Naive thymus-derived CD8-positive, alpha-beta T cell (primary cell): ENCODE data around the gene VKORC1. TPM values are rescaled to one million over a fixed set of nuclear protein-coding genes. Genes with fewer than 3 reads are reported as not detected.

Experiments
- ATAC-seq, 2 donors: fragments of 150-1000 bp; cut with Tn5 transposase in 1 of 2; sonication (Bioruptor Pico), chemical (Tn5 transposase) in 1 of 2; 1 replicate in 1 of 2; 2 replicates in 1 of 2; pipeline ENCODE4 v1.10.0; 2021; ENCODE audit warnings: mild to moderate bottlenecking in 2 of 2, moderate library complexity in 2 of 2
- POLR2A ChIA-PET: fragments of 350-600 bp; sonication (Branson Sonifier 250); formaldehyde crosslinking; loops from one replicate; lab custom pipeline; 2021; ENCODE audit warnings: antibody characterized with exemption; lab: Charles Lee
- DNase-seq, 10 donors: peaks; one replicate each; pipeline versions ENCODE4 v3.0.0 to v3.0.0-alpha.2; 2020 to 2022
- H3K27ac Mint-ChIP-seq, 10 donors: one replicate each; pipeline ENCODE4 v1.8.0; 2020 to 2022; ENCODE audit warnings: mild to moderate bottlenecking in 10 of 10, mixed read lengths in 10 of 10, moderate library complexity in 4 of 10, inconsistent platforms in 1 of 10
- H3K27me3 Mint-ChIP-seq, 5 donors: one replicate each; pipeline ENCODE4 v1.8.0; 2021 to 2022; ENCODE audit warnings: mixed read lengths in 5 of 5
- H3K36me3 Mint-ChIP-seq, 3 donors: one replicate each; pipeline ENCODE4 v1.8.0; 2020 to 2022; ENCODE audit warnings: mixed read lengths in 3 of 3, mild to moderate bottlenecking in 2 of 3, inconsistent platforms in 1 of 3
- H3K4me1 Mint-ChIP-seq, 4 donors: one replicate each; pipeline ENCODE4 v1.8.0; 2021 to 2022; ENCODE audit warnings: mixed read lengths in 4 of 4
- H3K4me3 Mint-ChIP-seq, 10 donors: one replicate each; pipeline ENCODE4 v1.8.0; 2020 to 2022; ENCODE audit warnings: mild to moderate bottlenecking in 10 of 10, mixed read lengths in 10 of 10, moderate library complexity in 6 of 10, inconsistent platforms in 1 of 10
- H3K9me3 Mint-ChIP-seq, 9 donors: one replicate each; pipeline ENCODE4 v1.8.0; 2020 to 2022; ENCODE audit warnings: mixed read lengths in 9 of 9, mild to moderate bottlenecking in 3 of 9, inconsistent platforms in 1 of 9, moderate library complexity in 1 of 9
- polyA plus RNA-seq, 3 donors: library from polyadenylated mRNA; unstranded; fragments of 300-500 nt; fragmentation: Illumina TruSeq; gene quantifications; one replicate each; pipeline ENCODE4 v1.2.3, GENCODE V29; 2021
- total RNA-seq, 8 experiments: library from RNA in 2 of 8; stranded (reverse) in 2 of 8; gene quantifications; one replicate each; pipeline ENCODE4 v1.2.3 and lab custom pipeline; 2021 to 2026

VKORC1 gene
- total and polyA plus RNA-seq, 5 experiments from 2014 or later: 42.0 to 109 (median 98.2) TPM

DNA sequence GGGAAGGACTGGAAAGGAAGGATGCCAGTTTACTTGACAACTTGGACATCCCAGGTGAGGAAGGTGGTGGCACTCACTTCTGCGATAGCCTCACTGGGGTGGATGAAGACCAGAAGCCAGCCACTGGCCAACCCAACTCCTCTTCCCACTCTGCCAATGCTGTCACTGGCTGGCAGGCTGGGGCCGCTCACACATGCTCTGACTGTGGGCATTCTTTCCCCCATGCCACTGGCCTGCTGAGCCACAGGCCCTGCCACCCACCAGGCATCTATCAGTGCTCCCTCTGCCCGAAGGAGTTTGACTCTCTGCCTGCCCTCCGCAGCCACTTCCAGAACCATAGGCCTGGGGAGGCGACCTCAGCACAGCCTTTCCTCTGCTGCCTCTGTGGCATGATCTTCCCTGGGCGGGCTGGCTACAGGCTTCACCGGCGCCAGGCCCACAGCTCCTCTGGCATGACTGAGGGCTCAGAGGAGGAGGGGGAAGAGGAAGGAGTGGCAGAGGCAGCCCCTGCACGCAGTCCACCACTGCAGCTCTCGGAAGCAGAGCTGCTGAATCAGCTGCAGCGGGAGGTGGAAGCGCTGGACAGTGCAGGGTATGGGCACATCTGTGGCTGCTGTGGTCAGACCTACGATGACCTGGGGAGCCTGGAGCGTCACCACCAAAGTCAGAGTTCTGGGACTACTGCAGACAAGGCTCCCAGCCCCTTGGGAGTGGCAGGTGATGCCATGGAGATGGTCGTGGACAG lies 15.8 kb downstream of the VKORC1 start:
- no peaks in the 10 kb centered on the region for H3K9me3 Mint-ChIP-seq
- H3K27ac Mint-ChIP-seq: peak overlapping the region in 1 of 10 donors; percentile 72
- H3K27me3 Mint-ChIP-seq: no peaks in the 10 kb centered on the region
- POLR2A ChIA-PET: no interaction called here
- H3K36me3 Mint-ChIP-seq: peaks cover 0 to 55% (median 9%) of the 10 kb centered on the region in 3 donors
- DNase-seq: peak in 1 of 10 donors; percentile 22
- H3K4me3 Mint-ChIP-seq: no peak overlapping the region
- H3K4me1 Mint-ChIP-seq: peaks cover 11 to 58% (median 46%) of the 10 kb centered on the region in 4 donors
- no peak for ATAC-seq

DNA sequence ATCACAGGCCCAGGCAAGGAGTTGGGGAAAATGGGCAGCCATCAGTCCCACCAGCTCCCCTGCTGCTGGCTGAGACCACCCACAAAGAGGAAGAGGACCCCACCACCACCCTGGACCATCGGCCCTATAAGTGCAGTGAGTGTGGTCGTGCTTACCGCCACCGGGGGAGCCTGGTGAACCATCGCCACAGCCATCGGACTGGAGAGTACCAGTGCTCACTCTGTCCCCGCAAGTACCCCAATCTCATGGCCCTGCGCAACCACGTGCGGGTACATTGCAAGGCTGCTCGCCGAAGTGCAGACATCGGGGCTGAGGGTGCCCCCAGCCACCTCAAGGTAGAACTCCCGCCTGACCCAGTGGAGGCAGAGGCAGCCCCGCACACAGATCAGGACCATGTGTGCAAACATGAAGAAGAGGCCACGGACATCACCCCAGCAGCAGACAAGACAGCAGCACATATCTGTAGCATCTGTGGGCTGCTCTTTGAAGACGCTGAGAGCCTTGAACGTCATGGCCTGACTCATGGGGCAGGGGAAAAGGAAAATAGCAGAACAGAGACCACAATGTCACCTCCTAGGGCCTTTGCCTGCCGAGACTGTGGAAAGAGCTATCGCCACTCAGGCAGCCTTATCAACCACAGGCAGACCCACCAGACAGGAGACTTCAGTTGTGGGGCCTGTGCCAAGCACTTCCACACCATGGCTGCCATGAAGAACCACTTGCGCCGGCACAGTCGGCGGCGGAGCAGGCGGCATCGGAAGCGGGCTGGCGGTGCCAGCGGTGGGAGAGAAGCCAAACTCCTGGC lies 16.8 kb downstream of the VKORC1 start:
- H3K4me3 Mint-ChIP-seq: peak overlapping the region in 2 of 10 donors; percentile 36 to 54
- H3K27me3 Mint-ChIP-seq: no peaks in the 10 kb centered on the region
- peaks cover 0 to 49% (median 9%) of the 10 kb centered on the region in 3 donors for H3K36me3 Mint-ChIP-seq
- H3K4me1 Mint-ChIP-seq: peaks cover 13 to 60% (median 46%) of the 10 kb centered on the region in 4 donors
- ATAC-seq (no peak), DNase-seq (peak in 1 of 10 donors; percentile 31)
- POLR2A ChIA-PET: no interaction called here
- H3K9me3 Mint-ChIP-seq: no peaks in the 10 kb centered on the region
- peak overlapping the region in 3 of 10 donors; percentile 20 to 72 (median 53) for H3K27ac Mint-ChIP-seq

DNA sequence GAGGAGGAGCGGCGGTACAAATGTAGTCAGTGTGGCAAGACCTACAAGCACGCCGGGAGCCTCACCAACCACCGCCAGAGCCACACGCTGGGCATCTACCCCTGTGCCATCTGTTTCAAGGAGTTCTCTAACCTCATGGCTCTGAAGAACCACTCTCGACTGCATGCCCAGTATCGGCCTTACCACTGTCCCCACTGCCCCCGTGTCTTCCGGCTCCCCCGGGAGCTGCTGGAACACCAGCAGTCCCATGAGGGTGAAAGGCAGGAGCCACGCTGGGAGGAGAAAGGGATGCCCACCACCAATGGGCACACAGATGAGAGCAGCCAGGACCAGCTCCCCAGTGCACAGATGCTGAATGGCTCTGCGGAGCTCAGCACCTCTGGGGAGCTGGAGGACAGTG lies 17.6 kb downstream of the VKORC1 start:
- H3K4me3 Mint-ChIP-seq: no peak overlapping the region
- DNase-seq (peak in 1 of 10 donors; percentile 43), ATAC-seq (no peak)
- peak overlapping the region in 1 of 10 donors; percentile 56 for H3K27ac Mint-ChIP-seq
- no peaks in the 10 kb centered on the region for H3K9me3 Mint-ChIP-seq
- peaks cover 0 to 43% (median 9%) of the 10 kb centered on the region in 3 donors for H3K36me3 Mint-ChIP-seq
- POLR2A ChIA-PET: no interaction called here
- peaks cover 17 to 62% (median 49%) of the 10 kb centered on the region in 4 donors for H3K4me1 Mint-ChIP-seq
- H3K27me3 Mint-ChIP-seq: no peaks in the 10 kb centered on the region

DNA sequence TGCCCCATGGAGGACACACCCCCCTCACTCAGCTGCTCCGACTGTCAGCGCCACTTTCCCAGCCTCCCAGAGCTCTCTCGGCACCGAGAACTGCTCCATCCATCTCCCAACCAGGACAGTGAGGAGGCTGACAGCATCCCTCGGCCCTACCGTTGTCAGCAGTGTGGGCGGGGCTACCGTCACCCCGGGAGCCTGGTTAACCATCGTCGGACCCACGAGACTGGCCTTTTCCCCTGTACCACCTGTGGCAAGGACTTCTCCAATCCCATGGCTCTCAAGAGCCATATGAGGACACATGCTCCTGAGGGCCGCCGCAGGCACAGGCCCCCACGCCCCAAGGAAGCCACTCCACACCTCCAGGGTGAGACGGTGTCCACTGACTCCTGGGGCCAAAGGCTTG lies 18.3 kb downstream of the VKORC1 start:
- no peaks in the 10 kb centered on the region for H3K27me3 Mint-ChIP-seq
- peaks cover 21 to 61% (median 53%) of the 10 kb centered on the region in 4 donors for H3K4me1 Mint-ChIP-seq
- ATAC-seq (no peak), DNase-seq (peak in 1 of 10 donors; percentile 52)
- H3K27ac Mint-ChIP-seq: peak overlapping the region in 6 of 10 donors; percentile 85 to 99 (median 96)
- POLR2A ChIA-PET: interaction anchor here (0.6 to 1.3 kb wide), 3 partner anchors 41 to 104 kb away, joined by 3 to 4 read pairs (median 4); partner anchors contain the start of genes FUS and KAT8
- peak overlapping the region in 6 of 10 donors; percentile 13 to 92 (median 54) for H3K4me3 Mint-ChIP-seq
- peaks cover 0 to 42% (median 9%) of the 10 kb centered on the region in 3 donors for H3K36me3 Mint-ChIP-seq
- no peaks in the 10 kb centered on the region for H3K9me3 Mint-ChIP-seq

DNA sequence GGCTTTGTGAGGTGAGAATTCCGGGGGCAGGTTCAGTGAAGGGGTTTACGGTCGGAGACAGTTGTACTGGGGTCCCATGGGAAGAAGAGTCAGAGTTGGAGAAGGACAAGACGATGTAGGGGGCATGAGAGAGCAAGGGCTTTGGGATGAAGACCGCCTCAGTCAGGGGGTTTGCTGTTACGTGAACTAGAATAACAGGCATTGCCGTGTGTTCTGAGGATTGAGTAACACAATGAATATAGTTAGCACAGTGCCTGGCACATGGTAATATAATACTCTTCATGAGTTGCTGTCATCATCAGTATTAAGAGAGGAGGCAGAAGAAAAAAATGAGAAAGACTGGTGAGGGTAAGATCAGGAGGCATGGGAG lies 19.8 kb downstream of the VKORC1 start:
- DNase-seq: no peak
- POLR2A ChIA-PET: interaction anchor here (1.2 to 3.2 kb wide), 14 partner anchors 11 to 795 kb away, joined by 3 to 45 read pairs (median 15); partner anchors contain the start of genes ARMC5, FUS, KAT8 and ORAI3
- H3K27me3 Mint-ChIP-seq: no peaks in the 10 kb centered on the region
- peak overlapping the region; percentile 90 to 99 (median 96) for H3K27ac Mint-ChIP-seq
- H3K4me3 Mint-ChIP-seq: peak overlapping the region; percentile 81 to 96 (median 92)
- peaks cover 21 to 54% (median 46%) of the 10 kb centered on the region in 4 donors for H3K4me1 Mint-ChIP-seq
- no peaks in the 10 kb centered on the region for H3K9me3 Mint-ChIP-seq
- H3K36me3 Mint-ChIP-seq: peaks cover 0 to 33% (median 9%) of the 10 kb centered on the region in 3 donors
- ATAC-seq: no peak

DNA sequence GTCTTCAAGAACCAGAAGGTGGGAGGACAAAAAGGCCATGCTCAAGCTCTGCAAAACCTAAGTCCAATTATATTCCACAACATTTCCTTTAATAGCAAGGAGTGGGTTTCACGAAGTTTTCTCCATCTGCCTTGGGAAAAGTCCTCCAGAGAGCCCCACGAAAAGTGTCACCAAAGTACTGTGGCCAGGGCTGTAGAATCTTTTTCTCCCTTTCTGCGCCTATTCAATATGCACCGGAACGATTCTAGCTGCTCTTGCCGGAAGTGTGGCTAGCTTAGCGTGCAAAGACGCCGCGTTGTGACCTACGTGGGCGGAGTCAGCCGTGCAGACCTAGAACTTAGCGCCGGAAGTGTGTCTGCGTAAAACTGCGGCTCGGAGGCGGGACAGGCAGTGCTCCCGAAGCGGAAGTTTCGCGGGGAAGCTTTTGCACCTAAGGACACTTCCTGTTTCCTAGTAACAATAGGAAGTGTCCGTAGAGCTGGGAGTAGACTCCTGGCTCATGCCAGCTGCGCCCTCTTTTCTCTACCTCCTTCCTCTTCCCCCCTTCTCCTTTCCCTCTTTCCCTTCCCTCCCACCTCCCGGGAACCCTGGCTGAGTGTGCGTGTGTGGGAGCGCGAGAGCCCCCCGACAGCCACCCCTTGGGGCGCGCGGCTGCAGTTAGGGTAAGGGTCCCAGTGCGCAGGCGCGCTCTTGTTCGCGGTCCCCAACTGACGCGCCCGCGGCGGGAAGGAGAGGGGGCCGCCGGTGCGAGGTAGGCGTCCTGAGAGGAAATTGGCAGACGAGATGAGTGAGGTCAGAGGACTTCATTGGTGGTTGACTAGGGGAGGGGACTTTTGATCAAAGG lies 20.4 kb downstream of the VKORC1 start, which contains the start of the genes ZNF646 and ZNF668:
Gene ZNF646 (plus strand): TSS at position 453 of the 844 bp plus-strand sequence. CDS start 1,903 bp downstream, outside the sequence.
Gene ZNF668 (minus strand): TSS at position 271 of the 844 bp plus-strand sequence. CDS start 9,781 bp downstream, outside the sequence.
- DNase-seq: peak; percentile 90 to 99 (median 98)
- ATAC-seq: peak; percentile 80 to 84
- peaks cover 21 to 52% (median 45%) of the 10 kb centered on the region in 4 donors for H3K4me1 Mint-ChIP-seq
- H3K27ac Mint-ChIP-seq: peak within 1 kb of the TSS; percentile 90 to 99 (median 96)
- peak within 1 kb of the TSS; percentile 81 to 97 (median 96) for H3K4me3 Mint-ChIP-seq
- no peaks in the 10 kb centered on the region for H3K27me3 Mint-ChIP-seq
- POLR2A ChIA-PET: interaction anchor here (0.5 to 3.2 kb wide), 28 partner anchors 10 to 795 kb away, joined by 3 to 45 read pairs (median 4); partner anchors contain the start of genes ARMC5, FUS, HSD3B7 and KAT8
- no peaks in the 10 kb centered on the region for H3K9me3 Mint-ChIP-seq
- H3K36me3 Mint-ChIP-seq: peaks cover 0 to 27% (median 9%) of the 10 kb centered on the region in 3 donors

DNA sequence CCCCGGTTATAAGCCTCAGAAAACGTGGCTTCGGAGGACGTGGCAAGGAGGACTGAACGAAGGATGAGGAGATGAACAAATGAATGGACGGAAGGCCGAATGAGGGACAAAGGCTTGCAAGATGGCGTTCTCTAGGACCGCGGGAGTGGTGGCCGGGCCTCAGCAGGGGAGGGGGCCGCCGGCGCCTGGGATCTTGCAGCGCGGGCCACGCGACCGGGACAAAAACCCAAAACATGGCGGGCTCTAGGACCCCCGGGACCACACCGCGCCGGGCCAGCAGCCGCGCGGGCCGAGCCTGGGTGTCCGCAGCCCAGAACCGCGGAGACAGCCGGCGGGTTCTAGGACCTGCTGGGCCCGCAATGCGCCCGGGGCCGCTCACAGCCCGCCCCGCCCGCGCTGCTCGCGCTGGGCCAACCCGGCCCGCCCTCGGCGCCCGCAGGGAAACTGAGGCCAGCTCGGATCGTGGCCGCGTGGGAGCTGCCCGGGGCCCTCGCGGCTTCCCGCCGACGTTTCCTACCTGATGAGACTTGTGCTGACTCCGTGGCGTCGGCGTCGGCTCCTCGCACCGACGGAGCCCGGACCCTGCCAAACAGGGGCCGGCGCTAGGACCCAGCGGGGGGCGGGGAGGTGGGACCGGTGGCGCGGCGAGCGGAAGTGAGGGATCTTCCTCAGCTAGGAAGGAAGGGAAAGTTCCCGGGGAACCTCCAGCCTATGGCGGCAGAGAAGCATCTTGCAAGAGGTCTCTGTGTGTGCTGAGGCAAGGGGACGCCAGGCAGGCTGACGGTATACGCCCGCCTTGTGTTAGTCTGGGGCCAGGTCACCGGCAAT lies 21.2 kb downstream of the VKORC1 start:
- no peaks in the 10 kb centered on the region for H3K27me3 Mint-ChIP-seq
- POLR2A ChIA-PET: interaction anchor here (0.6 to 3.2 kb wide), 29 partner anchors 9 to 796 kb away, joined by 3 to 45 read pairs (median 4); partner anchors contain the start of genes ARMC5, FUS, HSD3B7 and KAT8
- peak; percentile 41 to 52 for ATAC-seq
- peak overlapping the region; percentile 90 to 99 (median 96) for H3K27ac Mint-ChIP-seq
- H3K9me3 Mint-ChIP-seq: no peaks in the 10 kb centered on the region
- H3K4me3 Mint-ChIP-seq: peak overlapping the region; percentile 81 to 97 (median 96)
- H3K4me1 Mint-ChIP-seq: peaks cover 22 to 52% (median 45%) of the 10 kb centered on the region in 4 donors
- H3K36me3 Mint-ChIP-seq: peaks cover 0 to 19% (median 9%) of the 10 kb centered on the region in 3 donors
- peak; percentile 73 to 90 (median 84) for DNase-seq

DNA sequence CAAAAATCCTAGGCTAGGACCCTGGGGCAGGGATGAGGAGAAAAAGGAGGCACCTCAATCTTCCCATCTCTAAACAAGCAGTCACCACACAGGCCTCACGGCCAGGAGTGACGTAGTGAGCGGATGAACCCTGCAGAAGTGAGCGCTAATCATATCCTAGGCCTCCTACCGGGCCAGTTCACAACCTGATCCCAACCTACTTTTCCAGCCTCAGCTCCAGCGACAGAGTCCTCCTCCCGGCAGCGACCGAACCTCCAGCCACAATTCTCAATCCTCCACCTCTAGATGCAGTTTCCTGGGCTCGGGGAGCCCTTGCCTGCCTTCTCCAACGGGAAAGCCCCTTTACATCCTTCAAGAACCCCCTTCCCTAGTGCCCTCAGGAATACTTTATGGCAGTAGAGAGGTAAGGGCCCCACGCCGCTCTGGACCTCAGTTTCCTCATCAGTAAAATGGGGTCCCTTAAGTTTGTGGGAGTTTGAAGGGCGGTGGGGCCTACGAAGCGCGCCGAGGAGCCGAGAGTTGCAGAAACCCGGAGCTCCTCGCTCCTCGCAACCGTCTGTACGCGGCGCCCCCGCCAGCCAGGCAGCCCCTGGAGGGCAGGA lies 22.0 kb downstream of the VKORC1 start:
- Mint-ChIP-seq H3K36me3 (peaks cover 0 to 11% (median 4%) of the 10 kb centered on the region in 3 donors), H3K4me3 (peak overlapping the region; percentile 81 to 97 (median 94))
- ATAC-seq: peak in 1 of 2 donors; percentile 0

DNA sequence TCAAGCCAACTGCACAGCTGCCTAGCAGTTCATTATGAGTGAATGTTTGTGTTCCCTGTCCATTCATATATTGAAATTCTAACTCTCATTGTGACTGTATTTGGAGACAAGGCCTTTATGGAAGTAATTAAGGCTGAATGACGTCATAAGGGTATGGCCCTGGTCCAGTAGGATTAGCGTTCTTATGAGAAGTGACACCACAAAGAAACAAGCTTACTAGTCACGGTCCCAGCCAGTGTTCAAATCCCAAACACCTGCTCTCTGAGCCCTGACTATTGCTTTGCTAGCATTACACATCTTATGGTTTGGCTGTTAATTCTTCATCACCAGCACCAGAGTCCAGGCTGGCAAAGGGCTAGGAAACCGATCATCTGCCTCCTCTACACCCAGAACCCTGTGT lies 22.7 kb downstream of the VKORC1 start:
- no peaks in the 10 kb centered on the region for H3K27me3 Mint-ChIP-seq
- H3K4me3 Mint-ChIP-seq: peak overlapping the region; percentile 81 to 97 (median 94)
- peak overlapping the region in 9 of 10 donors; percentile 2 to 96 (median 88) for H3K27ac Mint-ChIP-seq
- DNase-seq (no peak), ATAC-seq (no peak)
- peaks cover 24 to 44% (median 41%) of the 10 kb centered on the region in 4 donors for H3K4me1 Mint-ChIP-seq
- POLR2A ChIA-PET: interaction anchor here (0.9 to 3.2 kb wide), 3 partner anchors 8 to 70 kb away, joined by 3 to 28 read pairs (median 5); partner anchors contain the start of gene KAT8
- peaks cover 0 to 5% (median 2%) of the 10 kb centered on the region in 3 donors for H3K36me3 Mint-ChIP-seq
- H3K9me3 Mint-ChIP-seq: no peaks in the 10 kb centered on the region

More for the DNA sequence above, 22.0 kb downstream of the VKORC1 start:
- peak in 3 of 10 donors; percentile 2 to 16 (median 11) for DNase-seq
- Mint-ChIP-seq H3K27me3 (no peaks in the 10 kb centered on the region), H3K9me3 (no peaks in the 10 kb centered on the region), H3K4me1 (peaks cover 24 to 45% (median 42%) of the 10 kb centered on the region in 4 donors), H3K27ac (peak overlapping the region; percentile 70 to 97 (median 90))
- POLR2A ChIA-PET: interaction anchor here (0.6 to 3.2 kb wide), 16 partner anchors 8 to 387 kb away, joined by 3 to 45 read pairs (median 12); partner anchors contain the start of genes ARMC5, FUS, KAT8 and PRSS53

DNA sequence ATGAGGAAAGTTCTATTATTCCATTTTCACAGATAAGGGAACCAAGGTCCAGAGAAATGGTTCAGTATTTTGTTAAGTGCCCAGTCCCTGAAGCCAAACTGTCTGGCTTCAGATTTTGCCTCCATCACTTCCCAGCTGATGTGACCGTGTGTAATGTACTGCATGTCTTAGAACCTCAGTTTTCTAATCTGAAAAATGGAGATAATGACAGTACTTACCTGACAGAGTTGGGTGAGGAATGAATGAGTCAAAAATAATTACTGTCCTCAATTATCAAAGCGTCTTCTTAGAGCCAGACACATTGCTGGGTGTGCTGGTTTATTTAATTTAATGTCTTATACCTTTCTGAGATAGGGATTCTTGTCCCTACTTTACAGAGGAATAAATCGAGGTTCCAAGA lies 27.3 kb downstream of the VKORC1 start:
- peaks cover 32 to 54% (median 50%) of the 10 kb centered on the region in 4 donors for H3K4me1 Mint-ChIP-seq
- POLR2A ChIA-PET: no interaction called here
- DNase-seq: no peak
- no peak for ATAC-seq
- H3K27me3 Mint-ChIP-seq: no peaks in the 10 kb centered on the region
- no peak overlapping the region for H3K4me3 Mint-ChIP-seq
- H3K9me3 Mint-ChIP-seq: no peaks in the 10 kb centered on the region
- peaks cover 0 to 13% (median 6%) of the 10 kb centered on the region in 3 donors for H3K36me3 Mint-ChIP-seq
- peak overlapping the region in 3 of 10 donors; percentile 1 to 87 (median 29) for H3K27ac Mint-ChIP-seq
